ENCODE measurements around the gene KRT33B.
A peak's percentile ranks its signal among the peaks of the same experiment; 100 is the strongest.
"Not testable (repeated sequence)": the region's sequence is repeated elsewhere in the genome, so short reads cannot be mapped to it uniquely, and the experiment has no call there.

Gene KRT33B

DNA sequence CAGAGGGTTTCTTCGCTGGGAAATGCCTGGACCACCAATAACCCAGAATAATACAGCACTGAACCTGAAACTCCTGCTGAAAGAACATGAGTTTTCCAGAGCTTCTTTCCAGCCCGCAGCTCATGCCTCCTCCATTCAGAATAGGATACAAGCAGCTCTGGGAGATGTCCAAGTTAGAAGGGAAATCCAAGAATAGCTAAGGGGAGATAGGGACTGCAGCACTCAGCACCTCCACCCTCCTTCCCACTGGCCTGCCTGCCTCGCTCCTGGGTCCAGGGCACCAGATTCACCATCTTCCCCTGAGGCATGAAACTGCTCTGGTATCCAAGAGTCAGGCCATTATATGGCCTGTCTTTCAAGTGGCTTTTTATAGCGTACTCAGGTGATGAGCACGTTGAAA is 23.7 kb upstream of the KRT33B start:
- DNase-seq: peak; percentile 42

DNA sequence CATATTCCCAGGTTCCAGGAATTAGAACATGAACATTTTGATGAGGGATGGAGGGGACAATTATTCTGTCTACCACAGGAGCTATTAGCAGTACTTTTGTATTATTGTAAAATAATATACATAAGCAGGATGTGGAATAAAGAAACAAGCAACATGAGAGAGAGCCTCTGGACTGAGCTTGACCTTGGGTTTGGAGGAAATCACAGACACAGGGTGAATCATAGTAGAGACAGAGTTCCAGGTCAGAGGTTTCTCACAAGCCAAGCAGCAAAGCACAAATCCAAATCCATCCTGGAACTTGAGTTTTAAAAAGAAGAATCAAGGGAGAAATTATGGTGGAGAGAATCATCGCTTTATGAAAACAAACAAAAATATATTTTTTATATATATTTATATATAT is 22.7 kb upstream of the KRT33B start:
- no peak for DNase-seq

DNA sequence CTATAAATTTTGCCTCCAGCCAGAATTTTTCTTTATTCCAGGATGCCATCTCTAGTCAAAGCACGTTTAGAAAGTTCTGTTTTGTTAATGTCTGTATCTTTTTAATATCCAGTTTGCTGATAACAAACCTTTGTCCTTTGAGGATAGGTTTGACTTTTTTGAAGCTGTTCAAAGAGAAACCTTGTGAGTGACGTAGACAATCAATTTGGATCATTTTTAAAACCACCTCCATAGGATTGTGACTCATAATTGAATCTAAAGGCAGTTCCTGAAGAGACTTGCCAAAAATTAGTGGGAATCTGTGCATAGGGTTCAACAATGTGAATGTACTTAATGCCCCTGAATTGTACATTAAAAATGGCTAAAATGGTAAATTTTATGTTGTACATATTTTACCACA is 21.9 kb upstream of the KRT33B start:
- DNase-seq: no peak

DNA sequence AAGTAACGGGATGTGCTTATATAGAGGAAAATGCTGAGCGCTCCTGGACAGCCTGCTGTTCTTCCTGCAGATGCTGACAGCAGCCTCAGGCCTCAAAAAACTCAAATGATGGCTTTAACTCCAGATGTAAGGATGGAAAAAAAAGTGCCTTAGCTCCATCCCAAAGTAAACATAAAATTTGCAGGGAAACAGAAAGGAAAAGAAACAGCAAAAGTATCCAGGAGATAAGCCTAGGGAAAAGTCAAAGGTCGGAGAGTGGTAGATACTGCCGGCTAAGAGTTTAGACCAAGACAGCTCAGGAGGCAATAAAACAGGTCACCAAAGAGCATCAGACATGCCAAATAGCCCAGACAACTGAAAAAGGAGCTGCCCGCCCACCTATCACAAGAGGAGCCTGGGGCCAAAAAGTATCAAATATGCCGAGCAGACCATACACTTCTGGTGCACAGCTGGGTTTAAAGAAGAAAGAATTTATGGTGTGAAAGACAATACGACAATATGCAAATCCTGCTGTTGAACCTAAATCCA is 20.9 kb upstream of the KRT33B start:
- no peak for DNase-seq

DNA sequence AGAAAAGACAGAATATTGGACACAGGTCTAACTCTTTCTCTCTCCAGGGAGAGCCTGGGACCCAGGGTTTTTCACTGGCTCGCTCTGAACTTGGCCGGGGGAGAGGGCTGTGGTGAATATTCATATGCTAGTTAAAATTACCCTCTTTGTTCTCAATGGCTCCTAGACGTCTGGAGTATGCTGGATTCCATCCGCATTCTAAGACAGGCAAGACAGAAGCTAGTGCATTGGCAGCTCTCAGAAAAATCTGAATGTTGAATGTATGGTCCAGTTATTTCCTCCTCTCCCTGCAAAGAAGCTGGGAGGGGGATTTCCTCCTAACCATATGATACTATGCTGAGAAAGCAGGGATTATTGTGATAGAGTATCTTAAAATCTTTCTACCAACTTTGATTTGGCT is 18.1 kb upstream of the KRT33B start:
- DNase-seq: no peak

DNA sequence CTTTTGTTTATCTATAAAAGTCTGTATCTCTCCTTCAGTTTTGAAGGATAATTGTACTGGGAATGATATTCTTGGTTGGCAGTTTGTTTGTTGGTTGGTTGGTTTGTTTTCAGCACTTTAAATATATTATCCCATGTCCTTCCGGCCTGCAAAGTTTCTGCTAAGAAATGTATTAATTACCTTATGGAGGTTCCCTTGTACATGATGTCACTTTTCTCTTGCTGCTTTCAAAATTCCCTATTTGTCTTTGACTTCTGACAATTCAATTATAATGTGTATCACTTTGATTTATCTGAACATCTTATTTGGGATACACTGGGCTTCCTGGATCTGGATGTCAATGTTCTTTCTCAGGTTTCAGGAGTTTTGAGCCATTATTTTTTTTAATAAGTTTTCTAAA is 16.6 kb upstream of the KRT33B start:
- no peak for DNase-seq

DNA sequence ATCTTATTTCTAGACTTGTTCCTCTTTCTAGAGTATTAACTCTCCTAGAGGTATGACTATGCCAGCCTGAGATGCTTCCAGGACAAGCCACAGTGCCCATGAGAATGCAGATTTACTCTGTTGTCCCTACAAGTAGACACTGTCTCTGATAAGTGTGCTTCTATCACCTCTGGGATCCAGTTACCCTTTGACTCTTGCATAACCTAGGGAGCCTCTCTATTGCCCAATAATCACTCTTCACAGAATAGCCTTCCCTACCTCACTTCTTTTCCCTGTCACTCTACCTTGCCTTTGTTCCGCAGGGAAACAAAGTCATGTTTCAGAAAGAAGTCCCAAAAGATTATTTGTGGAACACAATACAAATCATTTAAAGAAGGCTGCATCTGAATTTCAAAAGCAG is 14.1 kb upstream of the KRT33B start:
- DNase-seq: no peak

DNA sequence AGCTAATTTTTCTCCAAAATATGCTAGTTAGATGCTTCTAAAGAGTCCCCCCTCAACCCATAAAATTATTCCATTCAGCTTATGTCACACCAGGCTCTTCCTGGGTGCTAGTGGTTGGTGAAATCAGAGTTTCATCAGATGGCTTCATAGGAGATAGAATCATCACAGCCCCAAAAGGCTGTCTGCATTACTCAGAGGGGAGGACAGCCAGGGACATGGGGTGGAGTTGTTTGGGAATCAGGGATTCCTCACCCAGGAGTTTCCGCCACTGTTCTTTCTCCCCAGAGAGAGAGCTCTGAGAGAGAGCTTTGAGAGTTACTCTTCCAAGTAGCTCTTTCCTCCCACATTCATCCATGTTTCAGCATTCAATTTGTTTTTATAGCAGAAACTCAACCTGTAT is 12.8 kb upstream of the KRT33B start:
- DNase-seq: peak; percentile 51

DNA sequence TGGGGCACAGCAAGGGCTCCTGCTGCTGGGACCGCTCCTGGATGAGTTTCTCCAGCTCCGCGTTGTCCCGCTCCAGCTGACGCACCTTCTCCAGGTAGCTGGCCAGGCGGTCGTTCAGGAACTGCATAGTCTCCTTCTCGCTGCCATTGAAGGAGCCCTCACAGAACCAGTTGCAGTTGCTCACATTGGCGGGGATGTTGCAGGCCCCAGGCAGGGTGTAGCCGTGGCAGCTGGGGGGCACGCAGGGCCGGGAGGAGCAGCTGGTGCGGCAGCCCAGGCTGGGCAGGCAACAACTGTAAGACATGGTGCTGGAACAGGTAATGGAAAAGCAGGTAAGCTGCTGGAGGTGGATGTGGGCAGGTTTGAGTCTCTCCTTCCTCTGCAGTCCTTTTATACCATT is 12.3 kb upstream of the KRT33B start, which contains the start of gene KRT34:
Gene KRT34 (minus strand): TSS at position 364 of the 400 bp plus-strand sequence. CDS start 60 bp downstream, at position 304.
- DNase-seq: not testable (repeated sequence)

DNA sequence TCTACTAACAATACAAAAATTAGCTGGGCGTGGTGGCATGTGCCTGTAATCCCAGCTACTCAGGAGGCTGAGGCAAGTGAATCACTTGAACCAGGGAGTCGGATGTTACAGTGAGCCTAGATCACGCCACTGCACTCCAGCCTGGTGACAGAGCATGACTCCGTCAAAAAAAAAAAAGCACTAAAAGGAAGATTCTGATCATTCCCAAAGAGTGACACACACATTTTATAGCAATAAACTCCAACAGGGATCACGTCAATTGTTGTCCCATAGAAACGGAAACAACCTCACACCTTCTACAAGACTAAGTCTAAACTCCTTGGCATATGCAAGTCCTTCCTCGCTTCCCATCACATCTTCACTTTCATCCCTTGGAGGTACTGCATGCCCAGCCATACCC is 10.5 kb upstream of the KRT33B start:
- DNase-seq: peak; percentile 68

DNA sequence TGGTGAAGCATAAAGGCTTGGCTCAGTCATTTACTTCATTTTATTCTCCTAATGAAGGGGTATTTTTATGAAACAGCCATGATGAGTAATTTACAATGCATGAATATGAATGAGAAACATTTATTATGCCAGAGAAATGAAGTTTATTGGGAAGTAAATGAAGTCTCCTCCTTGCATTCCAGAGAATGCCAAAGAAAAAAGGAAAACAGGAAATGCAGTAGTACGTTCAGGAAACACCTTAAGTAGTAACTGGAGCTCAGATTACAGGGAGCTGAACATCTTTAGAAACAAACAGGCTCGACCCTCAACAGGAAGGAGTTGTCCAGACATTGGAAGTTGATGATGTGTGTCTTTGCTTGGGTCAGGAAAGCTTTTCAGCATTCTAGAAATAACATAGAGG is 7.9 kb upstream of the KRT33B start:
- DNase-seq: no peak

DNA sequence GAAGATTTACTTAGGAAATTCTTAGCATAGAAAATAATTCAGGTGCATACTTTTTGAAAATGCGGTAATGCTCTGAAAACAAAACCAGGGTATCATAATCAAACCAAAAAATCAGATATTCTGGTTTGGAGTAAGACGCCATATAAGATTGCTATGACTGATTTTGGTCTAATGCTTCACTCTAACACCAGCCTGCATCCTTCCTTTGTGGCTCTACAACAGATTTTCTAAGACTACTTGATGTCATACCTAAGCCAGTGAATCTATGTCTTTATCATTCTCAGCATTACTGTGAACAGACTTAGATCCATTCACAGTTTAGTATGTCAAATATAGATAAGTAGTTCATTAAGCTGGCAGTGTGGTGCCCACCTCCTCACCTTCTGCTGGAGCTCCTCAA is 590 bp downstream of the KRT33B start:
- DNase-seq: no peak

DNA sequence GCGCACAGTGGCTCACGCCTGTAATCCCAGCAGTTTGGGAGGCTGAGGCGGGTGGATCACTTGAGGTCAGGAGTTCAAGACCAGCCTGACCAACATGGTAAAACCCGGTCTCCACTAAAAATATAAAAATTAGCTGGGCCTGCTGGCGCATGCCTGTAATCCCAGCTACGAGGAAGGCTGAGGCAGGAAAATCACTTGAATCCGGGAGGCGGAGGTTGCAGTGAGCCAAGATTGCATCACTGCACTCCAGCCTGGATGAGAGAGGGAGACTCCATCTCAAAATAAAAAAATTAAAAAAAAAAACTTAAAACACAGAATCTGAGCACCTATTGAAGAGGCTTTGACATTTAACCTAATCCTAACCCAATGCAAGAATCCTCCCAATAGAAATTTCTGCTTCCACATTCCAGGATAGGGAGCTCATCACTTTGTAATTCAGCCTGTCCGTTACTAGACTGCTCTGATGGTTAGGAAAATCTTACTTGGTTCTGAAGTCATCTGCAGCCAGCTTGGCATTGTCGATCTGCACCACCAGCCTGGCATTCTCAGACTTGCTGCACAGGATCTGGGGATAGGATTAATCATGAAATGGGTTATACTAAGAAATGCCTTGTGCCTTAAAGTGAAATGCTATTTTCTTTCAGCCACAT is 2.1 kb downstream of the KRT33B start:
- DNase-seq: peak; percentile 71

DNA sequence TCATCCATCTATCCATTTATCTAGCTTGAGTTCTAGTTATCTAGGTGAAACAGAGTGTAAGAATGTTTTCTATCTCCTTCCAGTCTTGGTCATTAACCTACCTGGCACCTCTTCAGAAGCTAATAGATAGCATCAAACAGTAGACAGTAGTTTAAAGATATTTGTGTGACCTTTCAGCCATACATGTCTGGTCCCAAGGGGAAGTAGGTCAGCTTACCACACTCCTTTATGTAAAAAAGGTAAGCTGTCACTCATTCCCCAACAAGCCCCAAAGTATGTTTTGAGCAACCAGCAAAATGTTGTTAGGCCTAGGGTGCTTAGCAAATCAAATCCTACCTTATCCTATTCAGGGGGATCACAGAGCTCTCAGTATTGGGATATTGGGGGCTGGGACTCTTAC is 3.5 kb downstream of the KRT33B start:
- DNase-seq: no peak

DNA sequence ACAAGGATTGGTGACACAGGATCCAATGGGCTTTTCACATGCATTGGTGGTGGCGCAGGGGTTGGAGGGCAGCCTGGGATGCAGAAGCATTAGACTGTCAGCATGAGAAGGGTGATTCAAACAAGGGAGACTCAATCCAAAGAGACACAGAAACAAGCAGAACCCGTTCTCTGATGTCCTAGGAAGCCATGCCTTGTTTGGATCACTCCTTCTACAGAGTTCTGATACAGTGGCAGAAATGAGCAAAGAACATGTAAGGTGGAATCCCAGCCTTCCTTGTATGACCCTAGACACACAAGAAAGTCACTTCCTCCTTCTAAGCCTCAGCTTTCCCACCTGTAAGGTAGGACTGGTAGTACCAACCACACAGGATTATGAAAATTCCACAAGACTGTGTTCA is 5.7 kb downstream of the KRT33B start:
- DNase-seq: no peak

DNA sequence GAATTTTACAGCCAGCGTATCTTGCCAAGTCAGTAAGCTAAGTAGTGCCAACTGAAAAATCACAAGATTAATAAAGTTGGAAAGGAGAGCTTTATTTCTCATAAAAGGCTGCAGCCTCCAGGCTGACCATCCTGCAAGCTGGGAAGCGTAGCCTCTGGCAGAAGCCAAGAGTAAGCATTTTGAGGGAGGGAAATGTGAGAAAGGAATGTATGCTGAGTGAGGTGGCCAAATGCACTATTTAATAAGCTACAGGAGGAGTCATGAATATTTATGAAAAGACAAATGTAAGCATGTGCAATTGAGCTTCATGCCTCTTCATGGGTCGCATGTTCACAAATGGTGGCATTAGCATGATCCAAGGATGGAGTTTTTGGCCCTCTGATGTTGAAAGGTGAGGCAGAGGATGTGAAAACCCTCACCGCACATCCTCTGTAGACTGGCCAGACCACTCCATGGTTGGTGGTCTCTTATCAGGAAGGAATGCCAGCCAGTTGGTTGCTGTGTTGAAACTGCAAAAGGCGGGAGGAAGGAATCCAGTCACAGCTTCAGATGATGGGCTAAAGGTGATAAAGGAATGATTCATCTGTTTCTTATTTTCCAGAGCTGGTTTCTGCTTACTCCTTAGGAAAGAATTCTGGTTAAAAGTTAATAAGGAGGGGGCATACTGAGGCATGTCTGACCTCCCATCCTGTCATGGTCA is 9.2 kb downstream of the KRT33B start:
- peak; percentile 65 for DNase-seq

DNA sequence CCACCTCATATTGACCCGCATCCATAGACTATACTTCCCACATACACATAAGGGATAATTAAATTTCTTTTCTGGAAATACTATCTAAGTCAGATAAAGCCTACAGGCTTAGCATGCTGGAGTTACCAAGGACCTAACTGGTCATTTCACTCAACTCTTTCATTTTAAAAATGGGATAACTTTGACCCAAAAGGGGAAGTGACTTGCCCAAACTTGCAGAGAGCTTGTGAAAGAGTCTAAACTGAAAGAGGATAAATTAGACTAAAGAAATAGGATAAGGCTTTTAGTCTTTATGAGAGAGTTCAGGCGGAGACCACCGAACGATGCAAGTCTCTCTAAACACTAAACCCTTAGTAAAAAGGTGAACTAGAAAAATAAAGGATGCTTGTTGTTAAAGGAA is 15.1 kb downstream of the KRT33B start:
- DNase-seq: no peak

DNA sequence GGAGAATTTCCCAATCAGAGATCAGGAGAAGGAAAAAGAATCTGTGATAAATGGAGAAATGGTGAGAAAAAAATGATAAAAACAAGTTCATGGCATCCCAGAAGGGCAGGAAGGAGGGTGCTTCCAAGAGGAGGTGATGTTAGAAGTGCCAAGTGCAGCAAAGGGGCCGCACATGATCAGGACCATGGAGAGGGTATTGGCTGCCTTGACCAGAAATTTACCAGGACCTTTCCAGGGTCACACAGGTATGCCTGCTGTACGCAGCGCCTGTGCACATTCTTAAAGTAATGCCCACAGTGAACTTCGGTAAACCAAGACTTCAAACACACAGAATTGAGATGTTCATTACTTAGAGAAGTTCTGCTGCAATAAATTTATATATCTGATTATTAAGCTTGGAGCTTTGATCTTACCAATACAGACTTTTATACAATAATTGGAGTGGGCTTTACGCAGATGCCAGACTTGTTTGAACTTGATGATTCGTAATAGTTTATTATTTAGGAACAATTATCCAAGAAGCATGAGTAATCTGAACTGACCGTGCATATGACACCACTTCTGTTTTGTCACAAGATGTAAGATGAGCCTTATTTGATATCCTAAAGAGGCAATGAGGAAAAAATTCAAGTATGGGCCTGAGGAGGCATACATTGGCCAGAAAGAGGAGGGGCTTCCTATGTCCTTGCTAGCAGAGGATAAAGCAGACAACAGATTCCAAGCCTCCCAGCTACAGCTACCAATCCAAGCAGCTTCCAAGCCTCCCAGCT is 16.8 kb downstream of the KRT33B start:
- DNase-seq: no peak

DNA sequence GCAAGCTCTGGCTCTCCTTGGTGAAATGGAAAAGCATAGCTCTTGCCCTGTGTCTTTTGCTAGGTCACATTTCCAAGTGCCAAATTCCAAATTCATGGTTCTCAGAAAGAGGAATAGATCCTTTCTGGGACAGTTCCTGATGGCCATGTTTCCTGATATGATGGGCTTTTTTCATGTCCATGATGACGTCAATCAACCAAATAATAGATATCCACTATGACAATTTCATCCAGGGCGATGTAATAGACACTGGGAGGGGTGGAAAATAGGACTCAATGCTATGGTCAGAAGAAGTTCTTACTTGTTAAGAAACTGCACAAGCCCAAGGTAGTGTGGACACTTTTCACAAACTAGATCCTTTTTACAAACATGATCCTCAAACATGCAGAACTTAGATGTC is 18.4 kb downstream of the KRT33B start:
- no peak for DNase-seq

DNA sequence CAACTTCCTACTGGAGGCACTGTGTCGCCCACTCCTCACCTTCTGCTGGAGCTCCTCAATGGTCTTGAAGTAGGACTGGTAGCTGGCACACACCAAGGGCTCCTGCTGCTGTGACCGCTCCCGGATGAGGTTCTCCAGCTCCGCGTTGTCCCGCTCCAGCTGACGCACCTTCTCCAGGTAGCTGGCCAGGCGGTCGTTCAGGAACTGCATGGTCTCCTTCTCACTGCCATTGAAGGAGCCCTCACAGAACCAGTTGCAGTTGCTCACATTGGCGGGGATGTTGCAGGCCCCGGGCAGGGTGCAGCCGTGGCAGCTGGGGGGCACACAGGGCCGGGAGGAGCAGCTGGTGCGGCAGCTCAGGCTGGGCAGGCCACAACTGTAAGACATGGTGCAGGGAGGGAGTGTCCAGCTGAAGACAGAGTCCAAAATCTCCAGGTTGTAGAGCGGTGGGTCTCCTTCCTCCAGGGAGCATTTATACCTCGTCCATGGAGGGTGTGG is 19.2 kb downstream of the KRT33B start, which contains the start of gene KRT33A:
Gene KRT33A (minus strand): TSS at position 448 of the 498 bp plus-strand sequence. CDS start 61 bp downstream, at position 387.
- not testable (repeated sequence) for DNase-seq

DNA sequence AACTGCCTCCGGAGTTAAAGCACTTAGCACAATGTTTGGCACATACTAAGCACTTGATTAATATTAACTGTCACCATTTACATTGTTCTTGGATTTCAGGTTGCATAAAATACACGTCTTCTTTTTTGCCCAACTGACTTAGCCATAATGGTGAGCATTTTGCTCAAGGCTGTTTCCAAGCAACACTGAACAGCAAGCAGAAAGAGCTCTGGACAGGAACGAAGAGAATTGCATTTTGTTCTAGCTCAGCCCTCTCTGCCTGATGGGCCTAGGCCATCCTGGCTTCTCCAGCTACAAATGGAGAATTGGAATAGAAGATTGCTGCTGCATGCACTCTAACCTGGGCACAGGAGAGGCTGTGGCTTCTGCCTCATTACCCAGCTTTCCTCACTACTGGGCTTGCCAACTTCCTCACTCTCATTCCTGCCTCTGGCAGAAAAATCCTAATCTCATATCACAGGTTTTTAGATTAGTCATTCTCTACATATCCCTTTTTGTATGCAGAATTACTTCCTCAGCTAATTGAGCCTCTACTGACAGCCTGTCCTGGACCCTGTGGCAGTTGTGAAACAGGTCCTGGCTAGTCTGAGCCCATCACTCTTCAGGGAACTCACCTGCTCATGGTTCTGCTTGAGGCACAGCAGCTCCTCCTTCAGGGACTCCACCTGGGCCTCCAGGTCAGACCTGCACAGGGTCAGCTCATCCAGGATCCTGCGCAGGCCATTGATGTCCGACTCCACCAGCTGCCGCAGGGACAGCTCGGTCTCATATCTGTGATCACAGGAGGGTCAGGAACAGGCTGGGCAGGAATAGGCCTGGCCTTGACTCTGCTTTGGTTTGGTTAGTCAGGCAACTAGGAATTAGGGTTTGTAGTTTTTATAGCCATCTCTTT is 21.5 kb downstream of the KRT33B start:
- DNase-seq: no peak

DNA sequence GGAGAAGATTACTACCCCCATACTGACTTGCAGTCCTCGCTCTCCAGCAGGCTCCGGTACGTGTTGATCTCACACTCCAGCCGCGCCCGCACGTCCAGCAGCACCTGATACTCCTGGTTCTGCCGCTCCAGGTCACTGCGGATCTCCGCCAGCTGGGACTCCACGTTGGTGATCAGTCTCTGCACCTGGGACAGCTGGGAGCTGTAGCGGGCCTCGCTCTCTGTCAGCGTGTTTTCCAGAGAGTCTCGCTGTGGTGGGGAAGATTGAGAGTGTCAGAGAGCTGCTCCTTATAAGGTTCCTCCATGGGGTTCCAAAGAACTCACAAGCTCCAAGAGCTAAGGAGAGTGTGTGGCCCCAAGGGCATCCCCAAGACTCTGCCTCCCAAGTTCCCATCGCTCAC is 23.2 kb downstream of the KRT33B start:
- not testable (repeated sequence) for DNase-seq
